SU-DHL-6 (cell line): ENCODE data around the gene SCN1A.

Experiments used
- EZH2phosphoT487 ChIP-seq: fragments of 200-600 bp; sonication (generic), shearing (Covaris generic); conservative IDR thresholded peaks from 2 replicates; pipeline ENCODE4 v1.6.1; 2018; ENCODE audit warnings: mild to moderate bottlenecking, antibody characterized with exemption, low read length, moderate library complexity, mixed read lengths
- TF ChIP-seq, protein P1 (sequence below): fragments of 200-600 bp; sonication (generic); IDR thresholded peaks from one replicate; pipeline ENCODE4 v1.5.1; 2017; ENCODE audit warnings: antibody characterized with exemption, mild to moderate bottlenecking, low read length, moderate library complexity; ENCODE audit not compliant: insufficient read depth, poor library complexity, severe bottlenecking

DNA sequence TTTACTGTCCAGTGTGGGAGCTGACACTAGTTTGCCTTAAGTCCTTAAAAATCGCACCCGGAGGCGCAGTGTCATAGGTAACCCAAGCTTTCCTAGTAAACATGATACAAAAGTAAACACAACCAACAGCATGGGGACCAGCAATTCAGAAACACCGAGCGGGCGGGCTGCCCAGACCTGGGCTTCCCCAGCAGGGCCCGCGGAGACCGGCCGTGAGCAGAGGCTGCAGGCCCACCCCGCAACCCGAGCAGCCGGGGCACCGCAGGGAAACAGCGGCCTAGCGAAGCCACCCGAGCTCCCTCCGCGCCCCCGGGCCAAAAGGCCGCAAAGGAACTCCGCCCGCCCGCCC, 174.5 kb downstream of the SCN1A start:
- TF ChIP-seq, protein P1, sequence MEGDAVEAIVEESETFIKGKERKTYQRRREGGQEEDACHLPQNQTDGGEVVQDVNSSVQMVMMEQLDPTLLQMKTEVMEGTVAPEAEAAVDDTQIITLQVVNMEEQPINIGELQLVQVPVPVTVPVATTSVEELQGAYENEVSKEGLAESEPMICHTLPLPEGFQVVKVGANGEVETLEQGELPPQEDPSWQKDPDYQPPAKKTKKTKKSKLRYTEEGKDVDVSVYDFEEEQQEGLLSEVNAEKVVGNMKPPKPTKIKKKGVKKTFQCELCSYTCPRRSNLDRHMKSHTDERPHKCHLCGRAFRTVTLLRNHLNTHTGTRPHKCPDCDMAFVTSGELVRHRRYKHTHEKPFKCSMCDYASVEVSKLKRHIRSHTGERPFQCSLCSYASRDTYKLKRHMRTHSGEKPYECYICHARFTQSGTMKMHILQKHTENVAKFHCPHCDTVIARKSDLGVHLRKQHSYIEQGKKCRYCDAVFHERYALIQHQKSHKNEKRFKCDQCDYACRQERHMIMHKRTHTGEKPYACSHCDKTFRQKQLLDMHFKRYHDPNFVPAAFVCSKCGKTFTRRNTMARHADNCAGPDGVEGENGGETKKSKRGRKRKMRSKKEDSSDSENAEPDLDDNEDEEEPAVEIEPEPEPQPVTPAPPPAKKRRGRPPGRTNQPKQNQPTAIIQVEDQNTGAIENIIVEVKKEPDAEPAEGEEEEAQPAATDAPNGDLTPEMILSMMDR = no peak
- no peak for TF ChIP-seq EZH2phosphoT487
